A673 (cell line): Measurements from ENCODE around the gene KCND2. TPM values are rescaled to one million over a fixed set of nuclear protein-coding genes. Genes with fewer than 3 reads are reported as not detected.

Experiments used
- BruUV-seq: library from RNA; stranded (reverse); fragments of 400-500 nt; replicated peaks from 2 replicates; lab custom pipeline; 2021; lab: Mats Ljungman, UMichigan
- CTCF ChIA-PET: fragments of 300-600 bp; sonication (Branson Sonifier 250); formaldehyde crosslinking; loops from one replicate; lab custom pipeline; 2022; ENCODE audit warnings: antibody characterized with exemption; lab: Charles Lee
- POLR2A ChIA-PET: fragments of 300-600 bp; sonication (Branson Sonifier 250); formaldehyde crosslinking; loops from one replicate; lab custom pipeline; 2022; ENCODE audit warnings: antibody characterized with exemption; ENCODE audit not compliant: low non-redundant PET; lab: Charles Lee
- DNase-seq: peaks from one replicate; pipeline ENCODE4 v3.0.0-alpha.2; 2015; ENCODE audit warnings: low spot score
- H3K27ac ChIP-seq: fragments of 200-600 bp; sonication (generic); 2 replicates; pipeline ENCODE4 v1.5.1; 2016; ENCODE audit warnings: mixed run types, low read depth, mild to moderate bottlenecking, mixed read lengths, antibody characterized with exemption, low read length; ENCODE audit not compliant: poor library complexity, severe bottlenecking
- H3K27me3 ChIP-seq: fragments of 200-600 bp; sonication (generic); replicated peaks from 2 replicates; pipeline ENCODE4 v1.6.1; 2017; ENCODE audit warnings: mixed run types, low read depth, mild to moderate bottlenecking, mixed read lengths, antibody characterized with exemption, low read length; ENCODE audit not compliant: insufficient read depth, poor library complexity
- H3K36me3 ChIP-seq: fragments of 200-600 bp; sonication (generic); 2 replicates; pipeline ENCODE4 v1.6.1; 2016; ENCODE audit warnings: mixed run types, mild to moderate bottlenecking, mixed read lengths, antibody characterized with exemption, low read length; ENCODE audit not compliant: insufficient read depth, poor library complexity, severe bottlenecking
- H3K4me1 ChIP-seq: fragments of 200-600 bp; sonication (generic); 2 replicates; pipeline ENCODE4 v1.6.1; 2017; ENCODE audit warnings: mixed run types, mild to moderate bottlenecking, mixed read lengths, antibody characterized with exemption, low read length; ENCODE audit not compliant: insufficient read depth, poor library complexity, severe bottlenecking
- H3K4me3 ChIP-seq: fragments of 200-600 bp; sonication (generic); 2 replicates; pipeline ENCODE4 v1.5.1; 2016; ENCODE audit warnings: low read depth, mixed run types, mild to moderate bottlenecking, mixed read lengths, low read length; ENCODE audit not compliant: poor library complexity, severe bottlenecking
- H3K9me3 ChIP-seq: fragments of 200-600 bp; sonication (generic); 2 replicates; pipeline ENCODE4 v1.6.1; 2016; ENCODE audit warnings: mixed run types, low read depth, mild to moderate bottlenecking, mixed read lengths, antibody characterized with exemption, low read length; ENCODE audit not compliant: poor library complexity, severe bottlenecking
- EZH2 ChIP-seq: fragments of 200-600 bp; sonication (generic); IDR thresholded peaks from 2 replicates; pipeline ENCODE4 v1.6.1; 2017; ENCODE audit warnings: borderline replicate concordance, low read depth, mild to moderate bottlenecking, mixed read lengths, antibody characterized with exemption, low read length; ENCODE audit not compliant: poor library complexity, severe bottlenecking
- intact Hi-C: fragments of 100-400 bp; cut with micrococcal nuclease; formaldehyde crosslinking; loops from one replicate; pipeline ENCODE4 v1.10.0; 2022; ENCODE audit not compliant: unreplicated experiment
- total RNA-seq: library from RNA; stranded (reverse); gene quantifications from 2 replicates; pipeline ENCODE4 v1.2.3, GENCODE V29; 2021
- TF ChIP-seq, protein P1 (sequence below): fragments of 300-800, 200-600 bp; sonication (generic); conservative IDR thresholded peaks from 2 replicates; pipeline ENCODE4 v1.5.1; 2017; ENCODE audit warnings: low read depth, mild to moderate bottlenecking, antibody characterized with exemption, low read length, moderate library complexity, mixed read lengths

KCND2 gene
- total RNA-seq, 1 experiment from 2014 or later: not detected

- no peak overlapping the region for H3K4me3 ChIP-seq
Observed at GRCh38 chr7:120502132-120502531, 229.2 kb downstream of the KCND2 start.

GRCh38 chr7:120502825-120503224 is 229.8 kb downstream of the KCND2 start:
- no peaks in the 10 kb centered on the region for H3K36me3 ChIP-seq
- H3K4me3 ChIP-seq: no peak overlapping the region
- ChIA-PET CTCF (no interaction called here), POLR2A (no interaction called here)
- H3K27me3 ChIP-seq: no peaks in the 10 kb centered on the region
- no peaks in the 10 kb centered on the region for H3K4me1 ChIP-seq
- H3K9me3 ChIP-seq: no peaks in the 10 kb centered on the region
- BruUV-seq: no TSS peak
- DNase-seq: no peak
- intact Hi-C loops: no loop called here
- no peak overlapping the region for H3K27ac ChIP-seq
- TF ChIP-seq EZH2: no peak
- TF ChIP-seq, protein P1, sequence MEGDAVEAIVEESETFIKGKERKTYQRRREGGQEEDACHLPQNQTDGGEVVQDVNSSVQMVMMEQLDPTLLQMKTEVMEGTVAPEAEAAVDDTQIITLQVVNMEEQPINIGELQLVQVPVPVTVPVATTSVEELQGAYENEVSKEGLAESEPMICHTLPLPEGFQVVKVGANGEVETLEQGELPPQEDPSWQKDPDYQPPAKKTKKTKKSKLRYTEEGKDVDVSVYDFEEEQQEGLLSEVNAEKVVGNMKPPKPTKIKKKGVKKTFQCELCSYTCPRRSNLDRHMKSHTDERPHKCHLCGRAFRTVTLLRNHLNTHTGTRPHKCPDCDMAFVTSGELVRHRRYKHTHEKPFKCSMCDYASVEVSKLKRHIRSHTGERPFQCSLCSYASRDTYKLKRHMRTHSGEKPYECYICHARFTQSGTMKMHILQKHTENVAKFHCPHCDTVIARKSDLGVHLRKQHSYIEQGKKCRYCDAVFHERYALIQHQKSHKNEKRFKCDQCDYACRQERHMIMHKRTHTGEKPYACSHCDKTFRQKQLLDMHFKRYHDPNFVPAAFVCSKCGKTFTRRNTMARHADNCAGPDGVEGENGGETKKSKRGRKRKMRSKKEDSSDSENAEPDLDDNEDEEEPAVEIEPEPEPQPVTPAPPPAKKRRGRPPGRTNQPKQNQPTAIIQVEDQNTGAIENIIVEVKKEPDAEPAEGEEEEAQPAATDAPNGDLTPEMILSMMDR: no peak

More at GRCh38 chr7:120502132-120502531, 229.2 kb downstream of the KCND2 start:
- ChIA-PET CTCF (no interaction called here), POLR2A (no interaction called here)
- no peak for DNase-seq
- Histone ChIP-seq H3K9me3 (no peaks in the 10 kb centered on the region), H3K4me1 (no peaks in the 10 kb centered on the region), H3K36me3 (no peaks in the 10 kb centered on the region), H3K27ac (no peak overlapping the region), H3K27me3 (no peaks in the 10 kb centered on the region)
- TF ChIP-seq, protein P1: no peak
- TF ChIP-seq EZH2: no peak
- intact Hi-C loops: no loop called here
- no TSS peak for BruUV-seq

DNA sequence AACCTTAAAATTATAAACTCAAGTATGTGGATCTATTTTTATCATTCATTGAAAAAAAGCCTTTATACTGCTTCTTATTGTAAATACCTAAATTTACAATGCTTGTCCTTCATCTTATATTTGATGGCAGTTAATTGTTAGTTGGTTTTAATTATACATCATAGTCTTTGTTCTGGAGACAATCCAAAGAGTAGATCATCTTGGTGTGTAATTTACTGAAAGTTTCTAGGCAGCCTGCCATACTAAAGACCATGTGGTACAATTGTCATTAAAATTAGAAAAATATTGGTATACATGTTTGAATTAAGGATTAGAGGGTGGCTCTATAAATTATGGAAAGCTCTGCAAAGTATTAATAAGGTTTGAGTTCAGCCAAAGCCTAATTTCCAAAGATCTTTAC is 231.4 kb downstream of the KCND2 start:
- intact Hi-C loops: no loop called here
- CTCF ChIA-PET: no interaction called here
- TF ChIP-seq, protein P1: no peak
- no peak for TF ChIP-seq EZH2

More for the DNA sequence above, 231.4 kb downstream of the KCND2 start:
- POLR2A ChIA-PET: no interaction called here
- H3K4me1 ChIP-seq: no peaks in the 10 kb centered on the region
- no TSS peak for BruUV-seq
- no peaks in the 10 kb centered on the region for H3K9me3 ChIP-seq
- no peaks in the 10 kb centered on the region for H3K27me3 ChIP-seq
- no peak overlapping the region for H3K4me3 ChIP-seq
- DNase-seq: no peak
- H3K27ac ChIP-seq: no peak overlapping the region
- no peaks in the 10 kb centered on the region for H3K36me3 ChIP-seq
